Adrenal gland (tissue), 12 donors: ENCODE measurements around the gene TRO. TPM values are rescaled to one million over a fixed set of nuclear protein-coding genes. Genes with fewer than 3 reads are reported as not detected.

Experiments used
- DNase-seq, 7 donors: peaks; one replicate each; pipeline ENCODE4 v3.0.0-alpha.2; 2019 to 2020
- H3K27ac ChIP-seq, 5 donors: fragments of 200-600 bp; sonication (generic) in 4 of 5; 1 replicate in 3 of 5; 2 replicates in 2 of 5; pipeline versions ENCODE4 v1.5.1 to v1.8.0; 2016 to 2020; ENCODE audit warnings: mild to moderate bottlenecking in 1 of 5
- H3K27me3 ChIP-seq: fragments of 200-600 bp; 2 replicates; pipeline ENCODE4 v1.8.0; 2021
- H3K36me3 ChIP-seq, 2 donors: fragments of 200-600 bp; replicated peaks in 1 of 2; 1 replicate in 1 of 2; 2 replicates in 1 of 2; pipeline versions ENCODE4 v1.5.1 to v1.8.0; 2018 to 2022
- H3K4me1 ChIP-seq, 2 donors: fragments of 200-600 bp; replicated peaks in 1 of 2; 1 replicate in 1 of 2; 2 replicates in 1 of 2; pipeline versions ENCODE4 v1.5.1 to v1.8.0; 2018 to 2021
- H3K4me3 ChIP-seq, 4 donors: fragments of 200-600 bp; sonication (generic) in 3 of 4; one replicate each; pipeline ENCODE4 v1.5.1; 2016 to 2018
- H3K9me3 ChIP-seq, 3 donors: fragments of 200-600 bp; sonication (generic) in 1 of 3; replicated peaks in 1 of 3; 1 replicate in 2 of 3; 2 replicates in 1 of 3; pipeline versions ENCODE4 v1.5.1 to v1.8.0; 2016 to 2021
- CTCF ChIP-seq, 6 experiments: fragments of 450-650 bp in 4 of 6; fragments of 200-600 bp in 2 of 6; sonication (generic) in 1 of 6; IDR thresholded peaks; 1 replicate in 5 of 6; 2 replicates in 1 of 6; pipeline versions ENCODE4 v1.5.1 to v1.8.0; 2016 to 2021; ENCODE audit warnings: antibody characterized with exemption in 6 of 6, mild to moderate bottlenecking in 2 of 6, moderate library complexity in 1 of 6
- POLR2A ChIP-seq, 2 donors: fragments of 450-650 bp; IDR thresholded peaks; one replicate each; pipeline ENCODE4 v1.6.1; 2017; ENCODE audit warnings: antibody characterized with exemption in 2 of 2, mild to moderate bottlenecking in 2 of 2, moderate library complexity in 1 of 2
- WGBS, 4 donors: extraction: QIAGEN DNeasy Blood & Tissue Kit in 2 of 4; methylation state at CpG; one replicate each; pipeline versions ENCODE4 v1.1.5 to v1.1.7; 2013 to 2017; 5-methylcytosine and 5-hydroxymethylcytosine counted together
- intact Hi-C, 2 donors: fragments of 100-400 bp; cut with DNase I; formaldehyde crosslinking; loops; one replicate each; pipeline versions ENCODE4 v1.14.1 to v1.15.0; 2022 to 2023
- polyA plus RNA-seq, 3 donors: library from polyadenylated mRNA; stranded (reverse); fragments of 200-250 nt in 2 of 3; fragments of 350-450 nt in 1 of 3; fragmentation: Illumina TruSeq in 1 of 3; extraction: RNeasy Lipid Tissue Mini Kit (QIAGEN cat#74804) in 1 of 3; gene quantifications; one replicate each; pipeline ENCODE4 v1.2.3, GENCODE V29; 2013 to 2014
- total RNA-seq, 9 donors: library from RNA; depleted of rRNA in 4 of 9; stranded (reverse); fragments of >200 nt in 4 of 9; fragments of 120-200 nt in 1 of 9; fragmentation: NEBNext Ultra II Directional in 1 of 9; extraction: Animal tissue kit (Norgen Biotek cat#: 25700) in 1 of 9; gene quantifications; one replicate each; pipeline versions ENCODE4 v1.1.0 to v1.2.4, GENCODE V29; 2013 to 2023
- donor health status: healthy with polysubstance abuse.
- donor health status: Bipolar disorder and iron deficiency.
- donor health status: DM: yes; HTN: yes; CAD: no.
- donor health status: DM: no; HTN: no; CAD: no.
- donor health status: DM: no; HTN: no; CAD: no.
- donor health status: DM: yes; HTN: yes; CAD: no.

TRO gene
- total and polyA plus RNA-seq, 12 donors = 1.3 to 56.6 (median 6.8) TPM

- Histone ChIP-seq H3K36me3 (no peaks in the 10 kb centered on the region), H3K4me1 (no peaks in the 10 kb centered on the region), H3K27ac (no peak overlapping the region), H3K4me3 (no peak overlapping the region), H3K27me3 (peaks cover 7% of the 10 kb centered on the region), H3K9me3 (no peaks in the 10 kb centered on the region)
- WGBS, 4 donors = 71 to 96% (median 85%) methylated on average over 1 to 7 of the region's 7 CpGs
- intact Hi-C loops = no loop called here
- TF ChIP-seq CTCF (IDR thresholded peaks at IDR 0.05) (no peak), POLR2A (IDR thresholded peaks at IDR 0.05) (no peak)
- DNase-seq = no peak
These were observed 2.8 kb downstream of the TRO start for GRCh38 chrX:54923376-54923775.

- H3K36me3 ChIP-seq = no peaks in the 10 kb centered on the region
- no peak overlapping the region for H3K27ac ChIP-seq
- intact Hi-C loops = no loop called here
- WGBS, 4 donors = 17 to 73% (median 56%) methylated on average over 1 to 2 of the region's 2 CpGs
- no peak for DNase-seq
- no peaks in the 10 kb centered on the region for H3K9me3 ChIP-seq
- TF ChIP-seq CTCF (IDR thresholded peaks at IDR 0.05) (no peak), POLR2A (IDR thresholded peaks at IDR 0.05) (no peak)
- no peak overlapping the region for H3K4me3 ChIP-seq
- no peaks in the 10 kb centered on the region for H3K4me1 ChIP-seq
- H3K27me3 ChIP-seq = peaks cover 7% of the 10 kb centered on the region
These were observed 6.4 kb downstream of the TRO start for GRCh38 chrX:54926978-54927377.

- intact Hi-C loops = no loop called here
- no peak for TF ChIP-seq POLR2A (IDR thresholded peaks at IDR 0.05)
- no peak for TF ChIP-seq CTCF (IDR thresholded peaks at IDR 0.05)
- no peak for DNase-seq
- H3K9me3 ChIP-seq = no peaks in the 10 kb centered on the region
- H3K36me3 ChIP-seq = no peaks in the 10 kb centered on the region
- H3K27ac ChIP-seq = no peak overlapping the region
- peaks cover 6% of the 10 kb centered on the region for H3K27me3 ChIP-seq
- WGBS, 4 donors = 80 to 96% (median 92%) methylated on average over 1 to 3 of the region's 3 CpGs
- no peaks in the 10 kb centered on the region for H3K4me1 ChIP-seq
- no peak overlapping the region for H3K4me3 ChIP-seq
These were observed 8.3 kb downstream of the TRO start for GRCh38 chrX:54928876-54929275.

GRCh38 chrX:54930291-54931049, 9.8 kb downstream of the TRO start:
- WGBS, 4 donors = 87 to 100% (median 94%) methylated on average over 3 to 17 of the region's 17 CpGs
- no peak for DNase-seq
- intact Hi-C loops = no loop called here

More at GRCh38 chrX:54930291-54931049, 9.8 kb downstream of the TRO start:
- H3K4me1 ChIP-seq = no peaks in the 10 kb centered on the region
- no peaks in the 10 kb centered on the region for H3K9me3 ChIP-seq
- no peak for TF ChIP-seq CTCF (IDR thresholded peaks at IDR 0.05)
- no peak for TF ChIP-seq POLR2A (IDR thresholded peaks at IDR 0.05)
- H3K27ac ChIP-seq = no peak overlapping the region
- H3K4me3 ChIP-seq = no peak overlapping the region
- H3K27me3 ChIP-seq = no peaks in the 10 kb centered on the region
- no peaks in the 10 kb centered on the region for H3K36me3 ChIP-seq
